Esophagus mucosa (tissue), 1 donor: ENCODE results near the gene F2RL1. TPM values are rescaled to one million over a fixed set of nuclear protein-coding genes. Genes with fewer than 3 reads are reported as not detected.
"Not testable (repeated sequence)": the region's sequence is repeated elsewhere in the genome, so short reads cannot be mapped to it uniquely, and the experiment has no call there.

Experiments
- ATAC-seq: fragments of 200-7000 bp; cut with Tn5 transposase; one replicate; pipeline ENCODE4 v1.9.1; 2020
- total RNA-seq: library from RNA; stranded (reverse); gene quantifications from one replicate; pipeline ENCODE4 v1.2.4, GENCODE V29; 2023
- donor health status: DM: yes; HTN: yes; CAD: no.

Gene F2RL1
- total RNA-seq, 1 donor from 2014 or later = 12.0 TPM

GRCh38 chr5:76807296-76807695, 11.5 kb upstream of the F2RL1 start:
- ATAC-seq = peak; percentile 14

- peak; percentile 55 for ATAC-seq
Measured at GRCh38 chr5:76808141-76808691, 10.6 kb upstream of the F2RL1 start.

GRCh38 chr5:76809141-76809540, 9.7 kb upstream of the F2RL1 start:
- peak; percentile 79 for ATAC-seq

- ATAC-seq = no peak
Measured at GRCh38 chr5:76810236-76810635, 8.6 kb upstream of the F2RL1 start.

GRCh38 chr5:76811214-76811613, 7.6 kb upstream of the F2RL1 start:
- peak; percentile 87 for ATAC-seq

GRCh38 chr5:76812209-76812608, 6.6 kb upstream of the F2RL1 start:
- not testable (repeated sequence) for ATAC-seq

- ATAC-seq = no peak
Measured at GRCh38 chr5:76813982-76814562, 4.8 kb upstream of the F2RL1 start.

GRCh38 chr5:76816110-76816831, 2.6 kb upstream of the F2RL1 start:
- no peak for ATAC-seq

GRCh38 chr5:76819851-76820525, 1.2 kb downstream of the F2RL1 start:
- ATAC-seq = peak; percentile 2

GRCh38 chr5:76820526-76820890, 1.7 kb downstream of the F2RL1 start:
- ATAC-seq = no peak

- no peak for ATAC-seq
Measured at GRCh38 chr5:76821136-76821535, 2.3 kb downstream of the F2RL1 start.

GRCh38 chr5:76822105-76822731, 3.4 kb downstream of the F2RL1 start:
- ATAC-seq = not testable (repeated sequence)

- ATAC-seq = not testable (repeated sequence)
Measured at GRCh38 chr5:76826416-76826815, 7.6 kb downstream of the F2RL1 start.

GRCh38 chr5:76831110-76831452, 12.3 kb downstream of the F2RL1 start:
- no peak for ATAC-seq

GRCh38 chr5:76836181-76836580, 17.4 kb downstream of the F2RL1 start:
- ATAC-seq = no peak

GRCh38 chr5:76836585-76836984, 17.8 kb downstream of the F2RL1 start:
- ATAC-seq = no peak

GRCh38 chr5:76838481-76839261, 19.8 kb downstream of the F2RL1 start:
- ATAC-seq = no peak

- no peak for ATAC-seq
Measured at GRCh38 chr5:76841361-76841760, 22.5 kb downstream of the F2RL1 start.

GRCh38 chr5:76845890-76846289, 27.1 kb downstream of the F2RL1 start:
- ATAC-seq = peak; percentile 87

GRCh38 chr5:76849419-76850291, 30.8 kb downstream of the F2RL1 start, which contains the start of gene S100Z:
Gene S100Z (plus strand): TSS chr5:76850014. CDS start chr5:76875360, 25,346 bp downstream.
- no peak for ATAC-seq

- no peak for ATAC-seq
Measured at GRCh38 chr5:76850543-76851145, 31.8 kb downstream of the F2RL1 start.
